ENCODE results near the gene NOL4L.
"Not testable (repeated sequence)": the region's sequence is repeated elsewhere in the genome, so short reads cannot be mapped to it uniquely, and the experiment has no call there.

The NOL4L gene

GRCh38 chr20:32466739-32467505, 118.2 kb downstream of the NOL4L start:
- DNase-seq = no peak

DNA sequence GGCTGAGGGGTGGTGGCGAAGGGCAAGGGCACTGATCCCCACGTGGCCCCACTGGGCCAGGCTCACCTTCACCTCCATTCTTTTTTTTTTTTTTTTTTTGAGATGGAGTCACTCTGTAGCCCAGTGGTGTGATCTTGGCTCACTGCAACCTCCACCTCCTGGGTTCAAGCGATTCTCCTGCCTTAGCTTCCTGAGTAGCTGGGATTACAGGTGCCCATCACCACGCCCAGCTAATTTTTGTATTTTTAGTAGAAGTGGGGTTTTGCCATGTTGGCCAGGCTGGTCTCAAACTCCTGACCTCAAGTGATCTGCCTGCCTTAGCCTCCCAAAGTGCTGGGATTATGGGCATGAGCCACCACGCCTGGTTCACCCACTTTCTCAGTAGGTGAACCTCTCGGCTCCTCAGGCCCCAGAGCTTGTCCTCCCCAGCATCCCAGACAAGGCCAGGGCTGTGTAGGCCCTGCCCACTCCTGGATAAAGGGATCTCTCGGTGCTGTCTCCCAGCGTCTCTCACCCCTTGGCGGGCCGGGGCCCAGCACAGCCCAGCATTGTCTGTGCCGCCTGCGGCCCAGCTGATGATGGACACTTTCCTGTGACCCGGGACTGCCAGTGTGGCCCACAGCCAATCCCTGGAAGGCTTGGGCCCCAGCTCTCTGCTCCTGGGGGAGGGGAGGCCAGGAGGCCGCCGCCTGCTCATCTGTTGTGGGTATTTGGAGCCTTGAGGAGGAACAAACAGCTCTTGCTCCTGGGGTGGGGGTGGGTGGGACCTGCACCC, 119.0 kb downstream of the NOL4L start:
- DNase-seq = not testable (repeated sequence)

- DNase-seq = no peak
Observed at GRCh38 chr20:32465092-32465900, 119.8 kb downstream of the NOL4L start.

GRCh38 chr20:32464401-32465091, 120.6 kb downstream of the NOL4L start:
- no peak for DNase-seq

GRCh38 chr20:32463642-32464400, 121.3 kb downstream of the NOL4L start:
- peak; percentile 23 for DNase-seq

- DNase-seq = no peak
Observed at GRCh38 chr20:32462900-32463641, 122.1 kb downstream of the NOL4L start.

GRCh38 chr20:32461836-32462600, 123.1 kb downstream of the NOL4L start:
- no peak for DNase-seq

GRCh38 chr20:32460683-32461320, 124.3 kb downstream of the NOL4L start:
- DNase-seq = no peak

GRCh38 chr20:32460231-32460630, 124.9 kb downstream of the NOL4L start:
- DNase-seq = no peak

- DNase-seq = no peak
Observed at GRCh38 chr20:32458837-32459220, 126.3 kb downstream of the NOL4L start.

- peak; percentile 39 for DNase-seq
Observed at GRCh38 chr20:32458061-32458836, 126.9 kb downstream of the NOL4L start.

DNA sequence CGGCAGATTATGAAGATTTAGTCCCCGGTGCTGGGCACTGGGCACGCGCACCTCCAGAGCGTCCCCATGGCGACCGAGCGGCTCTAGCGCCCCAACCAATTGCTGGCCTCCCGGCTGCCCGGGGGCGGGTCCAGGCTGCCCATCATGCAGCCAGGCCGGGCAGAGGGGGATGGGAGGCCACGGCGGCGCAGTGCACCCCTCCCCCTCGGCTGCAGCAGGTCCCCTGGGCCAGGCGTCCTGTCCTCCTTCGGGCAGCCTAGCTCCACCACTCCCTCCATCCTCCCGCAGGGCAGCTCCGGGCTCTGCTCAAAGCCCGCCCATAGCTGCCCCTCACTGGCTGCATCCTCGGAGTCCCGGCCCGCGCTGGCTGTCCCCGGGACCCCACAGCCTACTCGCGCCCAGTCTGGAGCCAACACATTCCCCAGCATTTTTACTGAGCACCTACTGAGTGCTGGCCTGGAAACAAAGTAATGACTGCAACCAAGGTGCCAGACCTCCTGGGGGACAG, 127.6 kb downstream of the NOL4L start:
- peak; percentile 93 for DNase-seq

- DNase-seq = peak; percentile 76
Observed at GRCh38 chr20:32456869-32457478, 128.2 kb downstream of the NOL4L start.

DNA sequence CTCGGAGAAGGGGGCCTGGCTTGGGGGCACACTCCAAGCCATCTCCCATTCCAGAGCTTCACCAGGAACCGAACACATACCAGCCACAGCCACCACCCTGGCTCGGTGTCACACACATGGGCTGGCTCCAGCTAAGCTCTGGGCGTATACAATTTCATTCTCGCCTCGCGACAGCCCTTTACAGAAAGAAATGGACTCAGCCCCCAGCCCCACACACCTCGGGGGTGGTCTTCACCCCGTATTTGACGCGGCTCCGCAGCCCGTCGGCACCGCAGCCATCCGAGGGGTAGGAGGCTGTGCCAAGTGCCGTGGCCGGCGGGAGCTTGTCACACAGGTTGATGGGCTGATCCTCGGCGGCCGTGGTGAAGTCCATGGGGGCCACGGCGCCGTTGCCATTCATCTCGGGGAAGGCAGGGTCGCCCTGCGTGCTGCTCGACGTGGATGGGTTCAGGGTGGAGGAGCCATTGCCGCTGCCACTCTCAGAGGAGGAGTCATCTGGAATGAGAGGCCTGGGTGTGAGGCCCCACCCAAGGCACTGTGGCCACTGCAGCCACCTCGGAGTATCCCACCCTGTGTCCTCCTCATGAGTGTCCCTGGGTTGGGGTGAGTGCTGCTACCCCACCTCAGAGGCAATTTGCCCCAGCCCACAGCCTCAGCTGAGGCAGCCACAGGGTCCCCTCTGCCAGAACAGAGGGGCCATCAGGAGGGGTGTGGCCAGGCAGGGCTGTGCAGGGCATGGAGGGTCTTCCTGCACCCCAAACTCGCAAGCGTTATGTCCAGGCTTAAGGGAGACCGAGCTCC, 129.0 kb downstream of the NOL4L start:
- DNase-seq = no peak

- no peak for DNase-seq
Observed at GRCh38 chr20:32455171-32455900, 129.8 kb downstream of the NOL4L start.
